Glutamatergic neuron (in vitro differentiated cells): ENCODE data around the gene ADRA2C. TPM values are rescaled to one million over a fixed set of nuclear protein-coding genes. Genes with fewer than 3 reads are reported as not detected.

Experiments
- DNase-seq: peaks from one replicate; pipeline ENCODE4 v3.0.0; 2022
- H3K27ac Mint-ChIP-seq: one replicate; pipeline ENCODE4 v1.8.0; 2020; ENCODE audit warnings: mild to moderate bottlenecking, mixed read lengths, inconsistent platforms; ENCODE audit not compliant: unreplicated experiment
- H3K27me3 Mint-ChIP-seq: one replicate; pipeline ENCODE4 v1.8.0; 2020; ENCODE audit warnings: mild to moderate bottlenecking, moderate library complexity, mixed read lengths, inconsistent platforms; ENCODE audit not compliant: unreplicated experiment
- H3K36me3 Mint-ChIP-seq: one replicate; pipeline ENCODE4 v1.8.0; 2020; ENCODE audit warnings: mild to moderate bottlenecking, mixed read lengths, inconsistent platforms; ENCODE audit not compliant: unreplicated experiment
- H3K4me1 Mint-ChIP-seq: one replicate; pipeline ENCODE4 v1.8.0; 2020; ENCODE audit warnings: mild to moderate bottlenecking, low read depth, mixed read lengths, inconsistent platforms; ENCODE audit not compliant: unreplicated experiment
- H3K4me3 Mint-ChIP-seq: one replicate; pipeline ENCODE4 v1.8.0; 2020; ENCODE audit warnings: mild to moderate bottlenecking, mixed read lengths, inconsistent platforms; ENCODE audit not compliant: unreplicated experiment
- H3K9me3 Mint-ChIP-seq: one replicate; pipeline ENCODE4 v1.8.0; 2020; ENCODE audit warnings: mild to moderate bottlenecking, moderate library complexity, mixed read lengths, inconsistent platforms; ENCODE audit not compliant: unreplicated experiment
- CTCF ChIP-seq: fragments of 200-600 bp; sonication (generic); IDR thresholded peaks from one replicate; pipeline ENCODE4 v1.5.0; 2021; ENCODE audit not compliant: partially characterized antibody, unreplicated experiment
- total RNA-seq: library from RNA; stranded (reverse); fragmentation: NEBNext Ultra II Directional; extraction: Animal tissue kit (Norgen Biotek cat#: 25700); gene quantifications from one replicate; pipeline ENCODE4 v1.2.1, GENCODE V29; 2021; ENCODE audit not compliant: unreplicated experiment

ADRA2C gene
- total RNA-seq, 1 donor from 2014 or later: 4.8 TPM

- H3K36me3 Mint-ChIP-seq: no peaks in the 10 kb centered on the region
- DNase-seq: no peak
- peaks cover 3% of the 10 kb centered on the region for H3K4me1 Mint-ChIP-seq
- peaks cover 3% of the 10 kb centered on the region for H3K27me3 Mint-ChIP-seq
- H3K4me3 Mint-ChIP-seq: no peak overlapping the region
- no peak for TF ChIP-seq CTCF
- H3K27ac Mint-ChIP-seq: no peak overlapping the region
- H3K9me3 Mint-ChIP-seq: peaks cover 1% of the 10 kb centered on the region
Measured at GRCh38 chr4:3729188-3729881, 36.9 kb upstream of the ADRA2C start.

GRCh38 chr4:3729882-3730226 is 36.3 kb upstream of the ADRA2C start:
- Mint-ChIP-seq H3K27me3 (no peaks in the 10 kb centered on the region), H3K36me3 (no peaks in the 10 kb centered on the region), H3K9me3 (peaks cover 1% of the 10 kb centered on the region), H3K27ac (no peak overlapping the region), H3K4me3 (no peak overlapping the region), H3K4me1 (peaks cover 3% of the 10 kb centered on the region)
- DNase-seq: no peak
- no peak for TF ChIP-seq CTCF

GRCh38 chr4:3730422-3731190 is 35.6 kb upstream of the ADRA2C start:
- no peak for TF ChIP-seq CTCF
- no peak for DNase-seq
- peaks cover 3% of the 10 kb centered on the region for H3K4me1 Mint-ChIP-seq
- no peaks in the 10 kb centered on the region for H3K27me3 Mint-ChIP-seq
- peaks cover 1% of the 10 kb centered on the region for H3K9me3 Mint-ChIP-seq
- no peaks in the 10 kb centered on the region for H3K36me3 Mint-ChIP-seq
- H3K4me3 Mint-ChIP-seq: no peak overlapping the region
- no peak overlapping the region for H3K27ac Mint-ChIP-seq

- Mint-ChIP-seq H3K9me3 (peaks cover 7% of the 10 kb centered on the region), H3K4me1 (peaks cover 9% of the 10 kb centered on the region), H3K36me3 (peaks cover 6% of the 10 kb centered on the region), H3K27me3 (peaks cover 5% of the 10 kb centered on the region), H3K4me3 (no peak overlapping the region), H3K27ac (no peak overlapping the region)
- no peak for TF ChIP-seq CTCF
- DNase-seq: no peak
Measured at GRCh38 chr4:3732076-3733028, 33.8 kb upstream of the ADRA2C start.
